Measurements from ENCODE around the gene C14orf180.

The C14orf180 gene

DNA sequence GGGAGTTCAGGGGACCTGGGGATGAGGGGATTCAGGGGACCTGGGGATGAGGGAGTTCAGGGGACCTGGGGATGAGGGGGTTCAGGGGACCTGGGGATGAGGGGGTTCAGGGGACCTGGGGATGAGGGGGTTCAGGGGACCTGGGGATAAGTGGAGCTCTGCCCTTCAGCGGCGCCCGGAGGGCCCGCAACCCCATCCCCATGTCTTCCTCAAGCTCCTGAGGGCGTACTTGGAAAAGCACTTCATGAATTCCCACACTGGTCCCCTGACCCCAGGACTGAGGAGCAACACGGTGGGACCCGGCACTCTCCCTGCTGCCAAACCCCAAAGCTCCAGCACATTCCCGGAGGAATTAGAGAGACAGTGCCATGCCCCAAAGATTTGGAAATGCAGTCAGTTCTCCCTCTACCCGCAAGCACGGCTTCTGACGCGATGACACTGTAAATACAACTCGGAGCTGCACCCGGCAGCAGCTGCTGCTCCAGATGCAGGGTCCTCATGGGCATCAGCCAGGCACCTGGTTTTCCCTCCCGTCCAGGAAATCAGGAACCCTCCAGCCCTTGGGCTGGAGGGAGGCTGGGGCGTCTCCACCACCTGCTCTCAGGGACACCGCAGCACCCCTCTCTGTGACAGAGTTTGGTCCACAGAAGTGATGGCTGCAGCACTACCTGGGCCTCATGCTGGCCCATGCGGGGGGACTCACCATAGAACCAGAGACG is 32.8 kb upstream of the C14orf180 start:
- Histone ChIP-seq H3K79me2 (ENCODE audit: insufficient read depth, low read length) (no peaks in the 10 kb centered on the region), H3K9ac (ENCODE audit: low read length) (no peak overlapping the region), H3F3A (ENCODE audit: insufficient read depth) (no peaks in the 10 kb centered on the region), H3K4me3 (ENCODE audit: insufficient read depth, low read length, poor library complexity, severe bottlenecking) (no peak overlapping the region), H3K36me3 (ENCODE audit: low read length) (no peaks in the 10 kb centered on the region), H4K20me1 (ENCODE audit: low read depth, low read length) (no peaks in the 10 kb centered on the region), H3K9me2 (replicated peaks; ENCODE audit: insufficient read depth, low read length) (no peaks in the 10 kb centered on the region), H3K27ac (ENCODE audit: low read depth, low read length) (no peak overlapping the region), H2AFZ (ENCODE audit: low read depth, low read length, severe bottlenecking) (no peak overlapping the region), H3K9me3 (ENCODE audit: insufficient read depth, low read length) (no peaks in the 10 kb centered on the region), H3K27me3 (ENCODE audit: low read length) (no peaks in the 10 kb centered on the region), H3K4me2 (ENCODE audit: low read depth, low read length, poor library complexity, severe bottlenecking) (no peak overlapping the region)
- TF ChIP-seq, protein P1, sequence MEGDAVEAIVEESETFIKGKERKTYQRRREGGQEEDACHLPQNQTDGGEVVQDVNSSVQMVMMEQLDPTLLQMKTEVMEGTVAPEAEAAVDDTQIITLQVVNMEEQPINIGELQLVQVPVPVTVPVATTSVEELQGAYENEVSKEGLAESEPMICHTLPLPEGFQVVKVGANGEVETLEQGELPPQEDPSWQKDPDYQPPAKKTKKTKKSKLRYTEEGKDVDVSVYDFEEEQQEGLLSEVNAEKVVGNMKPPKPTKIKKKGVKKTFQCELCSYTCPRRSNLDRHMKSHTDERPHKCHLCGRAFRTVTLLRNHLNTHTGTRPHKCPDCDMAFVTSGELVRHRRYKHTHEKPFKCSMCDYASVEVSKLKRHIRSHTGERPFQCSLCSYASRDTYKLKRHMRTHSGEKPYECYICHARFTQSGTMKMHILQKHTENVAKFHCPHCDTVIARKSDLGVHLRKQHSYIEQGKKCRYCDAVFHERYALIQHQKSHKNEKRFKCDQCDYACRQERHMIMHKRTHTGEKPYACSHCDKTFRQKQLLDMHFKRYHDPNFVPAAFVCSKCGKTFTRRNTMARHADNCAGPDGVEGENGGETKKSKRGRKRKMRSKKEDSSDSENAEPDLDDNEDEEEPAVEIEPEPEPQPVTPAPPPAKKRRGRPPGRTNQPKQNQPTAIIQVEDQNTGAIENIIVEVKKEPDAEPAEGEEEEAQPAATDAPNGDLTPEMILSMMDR (IDR thresholded peaks at IDR 0.05; ENCODE audit: insufficient read depth, low read length, poor library complexity, severe bottlenecking), result no peak
- no peak for TF ChIP-seq EZH2phosphoT487 (conservative IDR thresholded peaks at IDR 0.05; ENCODE audit: low read length)

GRCh38 chr14:104547310-104547997 is 32.1 kb upstream of the C14orf180 start:
- H3K9me3 ChIP-seq (ENCODE audit: insufficient read depth, low read length), result no peaks in the 10 kb centered on the region

GRCh38 chr14:104547998-104548700 is 31.4 kb upstream of the C14orf180 start:
- Histone ChIP-seq H3K9ac (ENCODE audit: low read length) (no peak overlapping the region), H3K27ac (ENCODE audit: low read depth, low read length) (no peak overlapping the region)

More at GRCh38 chr14:104547310-104547997, 32.1 kb upstream of the C14orf180 start:
- H4K20me1 ChIP-seq (ENCODE audit: low read depth, low read length), result no peaks in the 10 kb centered on the region
- TF ChIP-seq, protein P1 (IDR thresholded peaks at IDR 0.05; ENCODE audit: insufficient read depth, low read length, poor library complexity, severe bottlenecking), result no peak
- no peak for TF ChIP-seq EZH2phosphoT487 (conservative IDR thresholded peaks at IDR 0.05; ENCODE audit: low read length)
- no peak overlapping the region for H3K4me2 ChIP-seq (ENCODE audit: low read depth, low read length, poor library complexity, severe bottlenecking)
- no peaks in the 10 kb centered on the region for H3K36me3 ChIP-seq (ENCODE audit: low read length)
- no peaks in the 10 kb centered on the region for H3K79me2 ChIP-seq (ENCODE audit: insufficient read depth, low read length)
- no peak overlapping the region for H3K27ac ChIP-seq (ENCODE audit: low read depth, low read length)
- H3F3A ChIP-seq (ENCODE audit: insufficient read depth), result no peaks in the 10 kb centered on the region
- no peak overlapping the region for H2AFZ ChIP-seq (ENCODE audit: low read depth, low read length, severe bottlenecking)
- H3K9me2 ChIP-seq (replicated peaks; ENCODE audit: insufficient read depth, low read length), result no peaks in the 10 kb centered on the region
- no peaks in the 10 kb centered on the region for H3K27me3 ChIP-seq (ENCODE audit: low read length)
- no peak overlapping the region for H3K4me3 ChIP-seq (ENCODE audit: insufficient read depth, low read length, poor library complexity, severe bottlenecking)
- no peak overlapping the region for H3K9ac ChIP-seq (ENCODE audit: low read length)

More at GRCh38 chr14:104547998-104548700, 31.4 kb upstream of the C14orf180 start:
- no peak overlapping the region for H2AFZ ChIP-seq (ENCODE audit: low read depth, low read length, severe bottlenecking)
- H3K4me3 ChIP-seq (ENCODE audit: insufficient read depth, low read length, poor library complexity, severe bottlenecking), result no peak overlapping the region
- H3K27me3 ChIP-seq (ENCODE audit: low read length), result no peaks in the 10 kb centered on the region
- TF ChIP-seq, protein P1 (IDR thresholded peaks at IDR 0.05; ENCODE audit: insufficient read depth, low read length, poor library complexity, severe bottlenecking), result no peak
- H4K20me1 ChIP-seq (ENCODE audit: low read depth, low read length), result no peaks in the 10 kb centered on the region
- H3K9me3 ChIP-seq (ENCODE audit: insufficient read depth, low read length), result no peaks in the 10 kb centered on the region
- H3F3A ChIP-seq (ENCODE audit: insufficient read depth), result no peaks in the 10 kb centered on the region
- no peaks in the 10 kb centered on the region for H3K36me3 ChIP-seq (ENCODE audit: low read length)
- no peak overlapping the region for H3K4me2 ChIP-seq (ENCODE audit: low read depth, low read length, poor library complexity, severe bottlenecking)
- H3K79me2 ChIP-seq (ENCODE audit: insufficient read depth, low read length), result no peaks in the 10 kb centered on the region
- no peaks in the 10 kb centered on the region for H3K9me2 ChIP-seq (replicated peaks; ENCODE audit: insufficient read depth, low read length)

Measured in SU-DHL-6 (cell line).